ENCODE results near the gene INHBB.

DNA sequence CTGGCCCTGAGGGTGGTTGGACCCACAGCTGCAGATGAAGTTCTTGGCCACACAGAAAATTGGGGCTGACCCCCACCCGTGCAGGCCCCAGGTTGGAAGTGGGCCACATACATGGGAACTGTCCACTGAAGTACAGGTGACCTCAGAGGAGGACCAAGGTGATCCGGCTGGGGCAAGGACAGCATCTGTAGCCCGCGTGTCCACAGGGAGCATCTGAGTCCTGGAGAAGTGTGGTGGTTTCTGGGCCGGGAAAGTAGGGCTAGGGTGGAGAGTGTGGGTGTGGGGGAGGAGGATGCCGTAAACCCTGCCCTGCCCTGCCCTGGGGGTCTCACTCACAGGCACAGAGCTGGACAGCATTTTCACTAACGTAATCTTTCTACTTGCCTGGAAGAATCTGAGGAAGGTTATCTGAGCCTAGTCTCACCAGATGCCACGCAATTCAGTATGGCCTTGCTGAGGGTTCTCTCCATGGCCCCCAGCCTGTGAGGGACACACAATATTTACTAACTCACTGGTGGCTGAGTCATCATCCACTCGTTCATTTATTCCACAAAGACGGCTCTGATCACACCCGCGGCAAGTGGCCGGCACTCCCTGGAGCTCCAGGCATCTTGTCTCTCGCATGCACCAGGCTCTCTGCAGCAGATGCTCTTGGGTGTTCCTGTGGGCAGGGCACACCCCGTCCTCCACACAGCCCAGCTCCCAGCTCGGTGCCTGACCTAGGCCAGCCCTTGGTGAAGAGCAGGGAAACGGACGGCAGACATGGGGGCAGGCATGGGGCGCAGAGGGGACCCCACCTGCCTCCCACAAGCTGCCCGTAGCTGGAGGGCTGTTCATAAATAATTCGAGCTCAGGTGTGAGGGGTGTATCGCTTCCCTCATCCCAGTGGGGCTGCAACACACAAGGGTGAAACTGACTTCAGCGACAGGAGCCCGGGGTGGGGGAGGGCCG lies 51.2 kb downstream of the INHBB start:
- no peak for TF ChIP-seq ELF1 (IDR thresholded peaks at IDR 0.05; ENCODE audit: borderline replicate concordance, low read depth)
- TF ChIP-seq POLR2A (IDR thresholded peaks at IDR 0.05; ENCODE audit: borderline replicate concordance, extremely low read depth, insufficient read depth, insufficient read length) = no peak
- TF ChIP-seq EZH2 (IDR thresholded peaks at IDR 0.05) = no peak
- TF ChIP-seq, protein P1, sequence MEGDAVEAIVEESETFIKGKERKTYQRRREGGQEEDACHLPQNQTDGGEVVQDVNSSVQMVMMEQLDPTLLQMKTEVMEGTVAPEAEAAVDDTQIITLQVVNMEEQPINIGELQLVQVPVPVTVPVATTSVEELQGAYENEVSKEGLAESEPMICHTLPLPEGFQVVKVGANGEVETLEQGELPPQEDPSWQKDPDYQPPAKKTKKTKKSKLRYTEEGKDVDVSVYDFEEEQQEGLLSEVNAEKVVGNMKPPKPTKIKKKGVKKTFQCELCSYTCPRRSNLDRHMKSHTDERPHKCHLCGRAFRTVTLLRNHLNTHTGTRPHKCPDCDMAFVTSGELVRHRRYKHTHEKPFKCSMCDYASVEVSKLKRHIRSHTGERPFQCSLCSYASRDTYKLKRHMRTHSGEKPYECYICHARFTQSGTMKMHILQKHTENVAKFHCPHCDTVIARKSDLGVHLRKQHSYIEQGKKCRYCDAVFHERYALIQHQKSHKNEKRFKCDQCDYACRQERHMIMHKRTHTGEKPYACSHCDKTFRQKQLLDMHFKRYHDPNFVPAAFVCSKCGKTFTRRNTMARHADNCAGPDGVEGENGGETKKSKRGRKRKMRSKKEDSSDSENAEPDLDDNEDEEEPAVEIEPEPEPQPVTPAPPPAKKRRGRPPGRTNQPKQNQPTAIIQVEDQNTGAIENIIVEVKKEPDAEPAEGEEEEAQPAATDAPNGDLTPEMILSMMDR (IDR thresholded peaks at IDR 0.05 in 2 of 3, conservative IDR thresholded peaks at IDR 0.05 in 1 of 3; ENCODE audit: borderline replicate concordance in 1 of 3, insufficient read depth in 1 of 3, low read depth in 2 of 3, low read length in 2 of 3) = no peak
- no peak for TF ChIP-seq RAD21 (IDR thresholded peaks at IDR 0.05; ENCODE audit: low read depth)
- TF ChIP-seq, protein P2, sequence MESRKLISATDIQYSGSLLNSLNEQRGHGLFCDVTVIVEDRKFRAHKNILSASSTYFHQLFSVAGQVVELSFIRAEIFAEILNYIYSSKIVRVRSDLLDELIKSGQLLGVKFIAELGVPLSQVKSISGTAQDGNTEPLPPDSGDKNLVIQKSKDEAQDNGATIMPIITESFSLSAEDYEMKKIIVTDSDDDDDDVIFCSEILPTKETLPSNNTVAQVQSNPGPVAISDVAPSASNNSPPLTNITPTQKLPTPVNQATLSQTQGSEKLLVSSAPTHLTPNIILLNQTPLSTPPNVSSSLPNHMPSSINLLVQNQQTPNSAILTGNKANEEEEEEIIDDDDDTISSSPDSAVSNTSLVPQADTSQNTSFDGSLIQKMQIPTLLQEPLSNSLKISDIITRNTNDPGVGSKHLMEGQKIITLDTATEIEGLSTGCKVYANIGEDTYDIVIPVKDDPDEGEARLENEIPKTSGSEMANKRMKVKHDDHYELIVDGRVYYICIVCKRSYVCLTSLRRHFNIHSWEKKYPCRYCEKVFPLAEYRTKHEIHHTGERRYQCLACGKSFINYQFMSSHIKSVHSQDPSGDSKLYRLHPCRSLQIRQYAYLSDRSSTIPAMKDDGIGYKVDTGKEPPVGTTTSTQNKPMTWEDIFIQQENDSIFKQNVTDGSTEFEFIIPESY (IDR thresholded peaks at IDR 0.05; ENCODE audit: extremely low read depth, insufficient replicate concordance, low read length) = no peak
- no peak for TF ChIP-seq YY1 (IDR thresholded peaks at IDR 0.05; ENCODE audit: extremely low read depth, insufficient replicate concordance, low read depth, low read length)
- no peak for TF ChIP-seq EZH2phosphoT487 (IDR thresholded peaks at IDR 0.05; ENCODE audit: borderline replicate concordance)
- no peak for TF ChIP-seq EGR1 (IDR thresholded peaks at IDR 0.05; ENCODE audit: low read depth)
- TF ChIP-seq, protein P3, sequence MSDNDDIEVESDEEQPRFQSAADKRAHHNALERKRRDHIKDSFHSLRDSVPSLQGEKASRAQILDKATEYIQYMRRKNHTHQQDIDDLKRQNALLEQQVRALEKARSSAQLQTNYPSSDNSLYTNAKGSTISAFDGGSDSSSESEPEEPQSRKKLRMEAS (IDR thresholded peaks at IDR 0.05) = no peak

Data from HCT116 (cell line).